ENCODE measurements around the gene ASTN1. TPM values are rescaled to one million over a fixed set of nuclear protein-coding genes. Genes with fewer than 3 reads are reported as not detected.

Gene ASTN1
- total RNA-seq, 3 donors from 2014 or later (not counting 1 experiment from before 2014, with no cell fraction given), result not detected

DNA sequence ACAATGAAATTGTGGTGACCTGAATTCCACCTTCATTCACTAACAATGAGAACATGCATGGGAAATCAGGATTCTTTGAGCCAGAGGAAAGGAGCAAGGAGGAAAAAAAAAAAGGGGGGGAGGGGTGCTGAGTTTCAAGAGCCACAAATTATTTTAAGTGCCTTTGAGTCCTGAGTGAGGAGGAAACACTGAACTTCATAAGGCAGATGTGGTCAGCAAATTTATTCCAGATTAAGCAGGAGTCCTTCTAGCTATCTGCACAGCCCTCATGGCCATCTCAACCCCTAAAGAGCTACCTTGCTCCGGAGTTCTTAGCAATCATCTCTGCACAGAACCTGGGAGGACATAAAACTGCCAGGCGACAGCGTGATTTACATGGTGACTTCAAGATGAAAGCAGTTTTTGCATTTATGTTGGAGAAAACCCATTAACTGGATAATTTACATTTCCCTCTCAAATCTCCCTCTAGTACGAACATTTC, 21.7 kb downstream of the ASTN1 start:
- H3K27me3 ChIP-seq (ENCODE audit: control insufficient read depth, insufficient read depth, low read length), result no peaks in the 10 kb centered on the region
- Mint-ChIP-seq H3K36me3 (no peaks in the 10 kb centered on the region), H3K4me3 (no peak overlapping the region), H3K27me3 (ENCODE audit: low read depth in 2 of 2) (no peaks in the 10 kb centered on the region), H3K9me3 (peaks cover 5 to 7% of the 10 kb centered on the region in 2 donors), H3K4me1 (no peaks in the 10 kb centered on the region), H3K27ac (no peak overlapping the region)
- H3K36me3 ChIP-seq (ENCODE audit: control insufficient read depth, insufficient read depth, low read length), result no peaks in the 10 kb centered on the region
- H3K4me1 ChIP-seq (ENCODE audit: control insufficient read depth, insufficient read depth, low read length), result no peaks in the 10 kb centered on the region
- no peak for DNase-seq
- ATAC-seq, result no peak
- TF ChIP-seq, protein P1, sequence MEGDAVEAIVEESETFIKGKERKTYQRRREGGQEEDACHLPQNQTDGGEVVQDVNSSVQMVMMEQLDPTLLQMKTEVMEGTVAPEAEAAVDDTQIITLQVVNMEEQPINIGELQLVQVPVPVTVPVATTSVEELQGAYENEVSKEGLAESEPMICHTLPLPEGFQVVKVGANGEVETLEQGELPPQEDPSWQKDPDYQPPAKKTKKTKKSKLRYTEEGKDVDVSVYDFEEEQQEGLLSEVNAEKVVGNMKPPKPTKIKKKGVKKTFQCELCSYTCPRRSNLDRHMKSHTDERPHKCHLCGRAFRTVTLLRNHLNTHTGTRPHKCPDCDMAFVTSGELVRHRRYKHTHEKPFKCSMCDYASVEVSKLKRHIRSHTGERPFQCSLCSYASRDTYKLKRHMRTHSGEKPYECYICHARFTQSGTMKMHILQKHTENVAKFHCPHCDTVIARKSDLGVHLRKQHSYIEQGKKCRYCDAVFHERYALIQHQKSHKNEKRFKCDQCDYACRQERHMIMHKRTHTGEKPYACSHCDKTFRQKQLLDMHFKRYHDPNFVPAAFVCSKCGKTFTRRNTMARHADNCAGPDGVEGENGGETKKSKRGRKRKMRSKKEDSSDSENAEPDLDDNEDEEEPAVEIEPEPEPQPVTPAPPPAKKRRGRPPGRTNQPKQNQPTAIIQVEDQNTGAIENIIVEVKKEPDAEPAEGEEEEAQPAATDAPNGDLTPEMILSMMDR (IDR thresholded peaks at IDR 0.05), result no peak
- intact Hi-C loops (cut with micrococcal nuclease), result no loop called here
- no peak overlapping the region for H3K4me3 ChIP-seq (ENCODE audit: low read length)
- H3K27ac ChIP-seq (ENCODE audit: low read length), result no peak overlapping the region
- no peaks in the 10 kb centered on the region for H3K9me3 ChIP-seq (ENCODE audit: control insufficient read depth, insufficient read depth, low read length)
- WGBS (ENCODE audit: insufficient coverage), result 23% methylated on average over 1 of the region's 4 CpGs

DNA sequence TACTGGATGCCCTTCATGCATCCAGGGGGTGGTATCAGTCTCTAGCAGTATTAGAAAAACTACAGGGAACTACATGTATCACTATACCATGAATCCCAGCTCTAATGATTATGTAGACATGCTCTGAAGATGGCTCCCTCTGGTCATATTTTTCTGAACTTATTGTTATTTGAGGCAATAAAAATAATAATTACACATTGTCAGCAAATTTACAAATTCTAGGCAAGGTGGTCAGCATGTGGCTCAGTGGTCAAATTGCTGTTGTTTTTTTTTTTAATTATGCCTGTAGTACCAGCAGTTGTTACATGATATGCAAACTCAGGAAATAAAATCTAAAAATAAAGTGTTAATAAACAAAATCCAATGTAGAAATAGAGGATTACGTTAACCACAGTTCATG, 22.5 kb downstream of the ASTN1 start:
- H3K4me3 Mint-ChIP-seq, result no peak overlapping the region
- H3K4me3 ChIP-seq (ENCODE audit: low read length), result no peak overlapping the region
- no peak overlapping the region for H3K27ac ChIP-seq (ENCODE audit: low read length)
- ATAC-seq, result no peak
- intact Hi-C loops (cut with micrococcal nuclease), result no loop called here
- TF ChIP-seq, protein P1 (IDR thresholded peaks at IDR 0.05), result no peak
- WGBS (ENCODE audit: insufficient coverage), result 83% methylated on average over 1 of the region's 1 CpG
- H3K36me3 ChIP-seq (ENCODE audit: control insufficient read depth, insufficient read depth, low read length), result no peaks in the 10 kb centered on the region
- no peaks in the 10 kb centered on the region for H3K36me3 Mint-ChIP-seq
- H3K9me3 ChIP-seq (ENCODE audit: control insufficient read depth, insufficient read depth, low read length), result no peaks in the 10 kb centered on the region
- H3K9me3 Mint-ChIP-seq, result peaks cover 5 to 8% of the 10 kb centered on the region in 2 donors
- no peaks in the 10 kb centered on the region for H3K4me1 Mint-ChIP-seq
- no peak overlapping the region for H3K27ac Mint-ChIP-seq
- DNase-seq, result no peak
- no peaks in the 10 kb centered on the region for H3K27me3 ChIP-seq (ENCODE audit: control insufficient read depth, insufficient read depth, low read length)
- no peaks in the 10 kb centered on the region for H3K4me1 ChIP-seq (ENCODE audit: control insufficient read depth, insufficient read depth, low read length)
- H3K27me3 Mint-ChIP-seq (ENCODE audit: low read depth in 2 of 2), result no peaks in the 10 kb centered on the region

DNA sequence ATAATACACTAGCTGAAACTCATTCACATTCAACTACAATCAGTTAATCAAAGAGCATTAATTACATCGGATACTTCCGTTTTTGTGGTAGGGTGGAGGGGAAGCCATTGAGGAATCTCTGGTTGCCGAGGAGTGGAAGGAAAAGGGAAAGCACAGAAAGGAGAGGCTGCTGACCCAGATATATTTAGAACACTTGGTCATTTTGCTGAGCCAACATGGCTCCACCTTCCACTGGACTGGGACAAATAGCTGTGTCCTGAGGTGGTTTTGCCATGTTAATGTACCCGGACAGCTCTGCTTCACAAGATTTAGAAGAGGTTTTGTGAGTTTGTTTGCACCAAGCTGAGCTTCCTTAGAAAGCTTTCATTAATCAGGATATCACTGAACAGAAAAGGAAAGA, 26.2 kb downstream of the ASTN1 start:
- TF ChIP-seq, protein P1 (IDR thresholded peaks at IDR 0.05), result no peak
- intact Hi-C loops (cut with micrococcal nuclease), result no loop called here
- 91% methylated on average over 4 of the region's 4 CpGs for WGBS (ENCODE audit: insufficient coverage)
- H3K36me3 ChIP-seq (ENCODE audit: control insufficient read depth, insufficient read depth, low read length), result no peaks in the 10 kb centered on the region
- no peaks in the 10 kb centered on the region for H3K27me3 Mint-ChIP-seq (ENCODE audit: low read depth in 2 of 2)
- no peak for DNase-seq
- H3K9me3 Mint-ChIP-seq, result peaks cover 5 to 8% of the 10 kb centered on the region in 2 donors
- H3K27me3 ChIP-seq (ENCODE audit: control insufficient read depth, insufficient read depth, low read length), result no peaks in the 10 kb centered on the region
- H3K4me3 Mint-ChIP-seq, result no peak overlapping the region
- H3K4me1 ChIP-seq (ENCODE audit: control insufficient read depth, insufficient read depth, low read length), result no peaks in the 10 kb centered on the region
- H3K27ac ChIP-seq (ENCODE audit: low read length), result no peak overlapping the region
- no peak for ATAC-seq
- H3K36me3 Mint-ChIP-seq, result no peaks in the 10 kb centered on the region
- no peaks in the 10 kb centered on the region for H3K9me3 ChIP-seq (ENCODE audit: control insufficient read depth, insufficient read depth, low read length)
- H3K4me1 Mint-ChIP-seq, result no peaks in the 10 kb centered on the region
- no peak overlapping the region for H3K4me3 ChIP-seq (ENCODE audit: low read length)
- no peak overlapping the region for H3K27ac Mint-ChIP-seq

DNA sequence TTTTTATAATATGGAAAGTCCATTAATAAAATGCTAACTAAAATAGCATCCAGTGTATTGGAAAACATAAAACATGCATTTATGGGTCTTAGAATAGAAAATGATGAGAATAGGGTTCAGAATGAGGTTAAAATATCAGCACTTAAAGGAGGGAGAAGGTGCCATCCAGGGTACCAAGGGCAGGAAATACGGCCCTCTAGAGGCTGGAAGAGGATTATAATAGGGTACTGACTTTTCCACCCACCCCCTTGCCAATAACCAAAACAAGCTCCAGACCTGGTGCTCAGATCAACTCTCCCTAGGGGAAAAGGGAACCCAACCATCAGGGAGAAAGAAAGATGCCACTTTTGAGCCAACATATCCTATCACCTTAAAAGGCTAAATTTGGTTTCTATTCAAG, 26.7 kb downstream of the ASTN1 start:
- H3K4me3 ChIP-seq (ENCODE audit: low read length), result no peak overlapping the region
- no peaks in the 10 kb centered on the region for H3K36me3 ChIP-seq (ENCODE audit: control insufficient read depth, insufficient read depth, low read length)
- intact Hi-C loops (cut with micrococcal nuclease), result no loop called here
- Mint-ChIP-seq H3K9me3 (peaks cover 8% of the 10 kb centered on the region in 2 donors), H3K27ac (no peak overlapping the region), H3K36me3 (no peaks in the 10 kb centered on the region), H3K4me1 (no peaks in the 10 kb centered on the region), H3K27me3 (ENCODE audit: low read depth in 2 of 2) (no peaks in the 10 kb centered on the region), H3K4me3 (no peak overlapping the region)
- no CpG with 5 or more reads among the region's 1 CpG for WGBS (ENCODE audit: insufficient coverage)
- TF ChIP-seq, protein P1 (IDR thresholded peaks at IDR 0.05), result no peak
- DNase-seq (no peak), ATAC-seq (no peak)
- no peak overlapping the region for H3K27ac ChIP-seq (ENCODE audit: low read length)
- H3K27me3 ChIP-seq (ENCODE audit: control insufficient read depth, insufficient read depth, low read length), result no peaks in the 10 kb centered on the region
- no peaks in the 10 kb centered on the region for H3K4me1 ChIP-seq (ENCODE audit: control insufficient read depth, insufficient read depth, low read length)
- no peaks in the 10 kb centered on the region for H3K9me3 ChIP-seq (ENCODE audit: control insufficient read depth, insufficient read depth, low read length)

Measured in natural killer cell (primary cell).